Loucy (cell line): ENCODE data around the gene TRIO.

Source experiments
- H2AFZ ChIP-seq: fragments of 200-600 bp; sonication (generic); 2 replicates; pipeline ENCODE4 v1.6.0; 2016; ENCODE audit warnings: antibody characterized with exemption, mild to moderate bottlenecking, low read length, moderate library complexity
- H3F3A ChIP-seq: fragments of 200-600 bp; 2 replicates; pipeline ENCODE4 v1.6.0; 2016; ENCODE audit warnings: antibody characterized with exemption, low read depth, mild to moderate bottlenecking
- H3K27me3 ChIP-seq: fragments of 200-600 bp; sonication (generic); 2 replicates; pipeline ENCODE4 v1.6.1; 2014; ENCODE audit warnings: low read length, mild to moderate bottlenecking; ENCODE audit not compliant: insufficient read depth, poor library complexity, severe bottlenecking
- H3K36me3 ChIP-seq: fragments of 200-600 bp; sonication (generic); 2 replicates; pipeline ENCODE4 v1.6.1; 2016; ENCODE audit warnings: low read length; ENCODE audit not compliant: insufficient read depth
- H3K4me1 ChIP-seq: fragments of 200-600 bp; sonication (generic); 2 replicates; pipeline ENCODE4 v1.5.1; 2014; ENCODE audit warnings: low read length, mild to moderate bottlenecking; ENCODE audit not compliant: insufficient read depth, poor library complexity, severe bottlenecking
- H3K4me2 ChIP-seq: fragments of 200-600 bp; sonication (generic); 2 replicates; pipeline ENCODE4 v1.6.0; 2014; ENCODE audit warnings: antibody characterized with exemption, low read length, low read depth, mild to moderate bottlenecking; ENCODE audit not compliant: poor library complexity, severe bottlenecking
- H3K4me3 ChIP-seq: fragments of 200-600 bp; sonication (generic); 2 replicates; pipeline ENCODE4 v1.5.1; 2014; ENCODE audit warnings: low read length, mild to moderate bottlenecking, mixed read lengths; ENCODE audit not compliant: poor library complexity, severe bottlenecking
- H3K79me2 ChIP-seq: fragments of 200-600 bp; sonication (generic); 2 replicates; pipeline ENCODE4 v1.6.1; 2014; ENCODE audit warnings: low read length; ENCODE audit not compliant: insufficient read depth
- H3K9ac ChIP-seq: fragments of 200-600 bp; sonication (generic); 2 replicates; pipeline ENCODE4 v1.6.0; 2014; ENCODE audit warnings: mild to moderate bottlenecking, low read depth, low read length, moderate library complexity; ENCODE audit not compliant: poor library complexity, severe bottlenecking
- H3K9me2 ChIP-seq: fragments of 200-600 bp; sonication (generic); replicated peaks from 2 replicates; pipeline ENCODE4 v1.6.1; 2016; ENCODE audit warnings: low read depth, low read length, mixed read lengths
- H3K9me3 ChIP-seq: fragments of 200-600 bp; sonication (generic); 2 replicates; pipeline ENCODE4 v1.6.1; 2014; ENCODE audit warnings: mild to moderate bottlenecking, antibody characterized with exemption, low read length, low read depth; ENCODE audit not compliant: insufficient read depth
- H4K20me1 ChIP-seq: fragments of 200-600 bp; sonication (generic); 2 replicates; pipeline ENCODE4 v1.6.0; 2014; ENCODE audit warnings: antibody characterized with exemption, low read length, mild to moderate bottlenecking; ENCODE audit not compliant: insufficient read depth, poor library complexity, severe bottlenecking
- CTCF ChIP-seq: fragments of 200-600 bp; sonication (generic); conservative IDR thresholded peaks from 2 replicates; pipeline ENCODE4 v1.5.1; 2014; ENCODE audit warnings: mild to moderate bottlenecking, antibody characterized with exemption, low read length
- EZH2phosphoT487 ChIP-seq: fragments of 200-600 bp; IDR thresholded peaks from 2 replicates; pipeline ENCODE4 v1.6.1; 2018; ENCODE audit warnings: antibody characterized with exemption, mild to moderate bottlenecking, moderate library complexity, borderline replicate concordance

Gene TRIO

GRCh38 chr5:14309199-14309598 is 166.1 kb downstream of the TRIO start:
- H3K27me3 ChIP-seq: no peaks in the 10 kb centered on the region
- no peaks in the 10 kb centered on the region for H3K4me1 ChIP-seq
- H2AFZ ChIP-seq: no peak overlapping the region
- peaks cover 3% of the 10 kb centered on the region for H4K20me1 ChIP-seq
- H3K79me2 ChIP-seq: no peaks in the 10 kb centered on the region
- peaks cover 80% of the 10 kb centered on the region; the same call in 1 of the 2 replicates for H3K36me3 ChIP-seq
- no peak overlapping the region for H3K4me2 ChIP-seq
- no peaks in the 10 kb centered on the region; the same call in 1 of the 2 replicates for H3K9me2 ChIP-seq
- no peaks in the 10 kb centered on the region for H3F3A ChIP-seq
- no peaks in the 10 kb centered on the region for H3K9me3 ChIP-seq
- no peak for TF ChIP-seq EZH2phosphoT487
- TF ChIP-seq CTCF: no peak
- no peak overlapping the region for H3K4me3 ChIP-seq
- H3K9ac ChIP-seq: no peak overlapping the region

GRCh38 chr5:14309878-14310531 is 166.9 kb downstream of the TRIO start:
- Histone ChIP-seq H3K4me1 (no peaks in the 10 kb centered on the region), H3K9me3 (no peaks in the 10 kb centered on the region), H3K4me3 (no peak overlapping the region), H2AFZ (no peak overlapping the region), H3K9ac (no peak overlapping the region), H4K20me1 (peaks cover 3% of the 10 kb centered on the region), H3K4me2 (no peak overlapping the region), H3K79me2 (no peaks in the 10 kb centered on the region), H3K27me3 (no peaks in the 10 kb centered on the region), H3K36me3 (peaks cover 73% of the 10 kb centered on the region; the same call in 1 of the 2 replicates), H3K9me2 (no peaks in the 10 kb centered on the region; the same call in 1 of the 2 replicates), H3F3A (no peaks in the 10 kb centered on the region)
- TF ChIP-seq CTCF (no peak), EZH2phosphoT487 (no peak)

GRCh38 chr5:14310901-14311300 is 167.8 kb downstream of the TRIO start:
- H3F3A ChIP-seq: no peaks in the 10 kb centered on the region
- H2AFZ ChIP-seq: no peak overlapping the region
- no peak overlapping the region for H3K4me2 ChIP-seq
- no peak overlapping the region for H3K4me3 ChIP-seq
- H3K9me3 ChIP-seq: no peaks in the 10 kb centered on the region
- H3K4me1 ChIP-seq: no peaks in the 10 kb centered on the region
- H4K20me1 ChIP-seq: peaks cover 1% of the 10 kb centered on the region
- TF ChIP-seq CTCF (no peak), EZH2phosphoT487 (no peak)
- H3K9ac ChIP-seq: no peak overlapping the region
- no peaks in the 10 kb centered on the region for H3K79me2 ChIP-seq
- H3K27me3 ChIP-seq: no peaks in the 10 kb centered on the region
- H3K36me3 ChIP-seq: peaks cover 64% of the 10 kb centered on the region; the same call in 1 of the 2 replicates
- no peaks in the 10 kb centered on the region; the same call in 1 of the 2 replicates for H3K9me2 ChIP-seq
